Measurements from ENCODE around the gene COMMD3.
A peak's percentile ranks its signal among the peaks of the same experiment; 100 is the strongest.
"Not testable (repeated sequence)": the region's sequence is repeated elsewhere in the genome, so short reads cannot be mapped to it uniquely, and the experiment has no call there.

The COMMD3 gene

DNA sequence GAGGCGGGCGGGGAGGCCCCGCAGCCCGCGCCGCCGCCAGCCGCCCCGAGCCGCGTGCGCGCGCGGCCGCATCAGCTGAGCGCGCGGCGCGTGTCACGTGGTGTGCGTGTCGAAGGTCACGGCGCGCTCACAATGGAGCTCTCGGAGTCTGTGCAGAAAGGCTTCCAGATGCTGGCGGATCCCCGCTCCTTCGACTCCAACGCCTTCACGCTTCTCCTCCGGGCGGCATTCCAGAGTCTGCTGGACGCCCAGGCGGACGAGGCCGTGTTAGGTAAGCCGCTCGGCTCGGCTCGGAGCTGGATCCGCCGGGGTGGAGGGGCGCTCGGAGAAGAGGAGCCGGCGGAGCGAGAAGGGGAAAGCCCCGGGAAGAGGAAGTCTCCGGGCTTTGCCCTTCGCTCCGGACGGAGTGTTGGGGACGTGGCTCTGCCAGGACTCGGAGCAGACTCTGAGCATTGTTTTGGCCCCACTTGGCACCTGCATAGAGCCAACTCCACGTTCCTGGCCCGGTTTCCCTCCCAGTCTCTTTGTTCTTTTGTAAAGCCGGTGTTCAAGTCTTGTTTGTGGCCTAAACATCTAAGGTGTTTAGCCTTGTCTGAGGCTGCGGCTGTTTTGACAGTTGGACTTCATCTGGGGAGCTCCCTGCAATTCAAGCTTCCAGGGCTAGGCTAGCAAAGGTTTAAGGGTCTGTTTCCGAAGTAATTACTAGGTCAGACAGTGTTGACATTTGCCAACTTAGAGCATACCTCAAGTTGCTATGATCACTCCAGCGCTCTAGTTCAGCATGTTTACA lies at the start of gene COMMD3:
COMMD3 (plus strand) TSS at position 103 of the 790 bp plus-strand sequence; CDS start at position 133, 30 bp downstream.
- DNase-seq, result peak; percentile 42

DNA sequence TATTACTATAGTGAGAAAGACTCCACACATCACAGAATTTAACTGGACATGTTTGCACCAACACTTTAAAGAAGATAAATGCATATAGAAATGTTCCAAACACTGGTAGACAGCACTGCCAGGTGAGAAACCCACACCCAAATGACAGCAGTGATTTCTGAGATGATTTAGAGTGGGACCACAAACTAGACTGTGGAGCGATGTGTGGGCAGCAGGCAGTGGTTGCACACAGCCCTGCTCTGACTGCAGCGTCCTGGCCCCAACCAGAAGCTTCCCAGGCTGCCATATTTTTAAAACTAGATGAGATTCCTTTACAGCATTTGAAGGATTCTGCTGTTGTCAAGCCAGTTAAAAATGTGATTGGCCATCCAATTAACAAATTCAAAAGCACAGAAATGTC lies 47.7 kb upstream of the COMMD3 start:
- no peak for DNase-seq

DNA sequence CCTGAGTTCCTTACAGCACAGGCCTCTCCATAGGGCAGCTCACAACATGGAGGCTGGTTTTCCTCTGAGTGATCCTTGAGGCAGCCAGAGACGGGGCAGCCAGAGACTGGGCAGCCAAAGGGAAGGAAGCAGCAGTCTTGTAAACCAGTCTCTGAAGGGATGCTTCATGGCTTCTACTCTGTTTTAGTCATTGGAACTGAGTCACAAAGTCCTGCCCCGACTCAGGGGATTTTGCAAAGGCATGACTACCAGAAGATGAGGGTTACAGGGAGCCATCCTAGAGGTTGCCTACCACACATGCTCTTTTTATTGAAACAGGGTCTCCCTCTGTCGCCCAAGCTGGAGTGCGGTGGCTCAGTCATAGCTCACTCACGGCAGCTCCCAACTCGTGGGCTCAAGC lies 44.4 kb upstream of the COMMD3 start:
- DNase-seq, result no peak

GRCh38 chr10:22278441-22278782 lies 37.8 kb upstream of the COMMD3 start:
- DNase-seq, result no peak

GRCh38 chr10:22280078-22280477 lies 36.1 kb upstream of the COMMD3 start:
- no peak for DNase-seq

GRCh38 chr10:22285130-22285529 lies 31.1 kb upstream of the COMMD3 start:
- DNase-seq, result peak; percentile 16

GRCh38 chr10:22293747-22294404 lies 22.3 kb upstream of the COMMD3 start:
- DNase-seq, result no peak

GRCh38 chr10:22294694-22295093 lies 21.5 kb upstream of the COMMD3 start:
- DNase-seq, result no peak

- DNase-seq, result no peak
These were observed 15.0 kb upstream of the COMMD3 start for GRCh38 chr10:22301193-22301592.

GRCh38 chr10:22303461-22303860 lies 12.7 kb upstream of the COMMD3 start:
- no peak for DNase-seq

DNA sequence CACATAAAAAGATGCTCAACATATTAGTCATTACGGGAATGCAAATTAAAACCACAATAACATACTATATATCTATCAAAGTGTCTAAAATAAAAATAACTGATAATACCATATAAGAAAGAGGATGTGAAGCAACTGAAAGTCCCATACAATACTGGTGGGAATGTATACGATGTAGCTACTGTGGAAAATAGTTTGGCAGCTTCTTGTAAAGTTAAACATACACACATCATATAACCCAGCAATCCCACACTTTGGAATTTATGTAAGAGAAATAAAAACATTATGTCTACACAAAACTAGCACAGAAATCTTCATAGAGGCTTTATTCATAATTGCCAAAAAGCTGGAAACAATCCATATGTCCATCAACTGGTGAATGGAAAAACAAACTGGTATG lies 10.5 kb upstream of the COMMD3 start:
- DNase-seq, result no peak

- DNase-seq, result no peak
These were observed 7.8 kb upstream of the COMMD3 start for GRCh38 chr10:22308390-22308789.

DNA sequence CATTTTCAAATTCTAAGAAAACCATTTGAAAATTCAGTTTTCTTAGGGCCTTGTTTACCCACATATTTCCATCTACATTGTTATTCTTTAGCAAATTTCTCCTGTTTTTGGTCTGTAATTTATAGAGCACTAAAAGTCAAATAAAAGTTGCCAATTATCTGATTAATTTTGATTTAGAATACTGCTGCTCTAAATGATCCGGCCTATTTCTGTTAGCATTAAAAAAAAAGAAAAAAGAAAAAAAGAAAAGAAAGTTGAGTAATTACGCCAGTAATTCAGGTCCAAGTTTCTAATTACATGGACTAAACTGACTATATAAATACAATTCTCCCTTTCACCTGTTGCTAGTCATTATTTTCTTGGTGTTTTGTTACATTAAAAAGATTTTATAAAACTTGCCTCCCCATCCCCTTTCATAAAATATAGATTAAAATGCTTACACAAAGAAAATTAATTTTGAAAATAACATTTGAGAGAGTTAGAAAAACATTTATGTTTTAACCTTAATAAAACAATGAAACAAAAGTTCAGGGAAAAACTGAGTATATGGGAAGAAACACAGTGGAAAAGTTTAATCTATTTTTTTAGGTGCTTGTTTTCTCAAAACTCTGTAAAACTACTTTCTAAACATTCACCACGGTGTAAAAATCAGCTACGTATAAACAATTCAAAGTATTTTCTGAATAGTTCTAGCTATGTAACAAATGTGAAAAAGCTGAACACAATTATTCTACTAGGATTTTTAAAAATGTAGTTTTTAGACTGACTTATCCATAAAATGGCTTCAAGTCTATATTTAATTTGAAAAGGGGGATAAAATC lies 6.8 kb upstream of the COMMD3 start:
- no peak for DNase-seq

DNA sequence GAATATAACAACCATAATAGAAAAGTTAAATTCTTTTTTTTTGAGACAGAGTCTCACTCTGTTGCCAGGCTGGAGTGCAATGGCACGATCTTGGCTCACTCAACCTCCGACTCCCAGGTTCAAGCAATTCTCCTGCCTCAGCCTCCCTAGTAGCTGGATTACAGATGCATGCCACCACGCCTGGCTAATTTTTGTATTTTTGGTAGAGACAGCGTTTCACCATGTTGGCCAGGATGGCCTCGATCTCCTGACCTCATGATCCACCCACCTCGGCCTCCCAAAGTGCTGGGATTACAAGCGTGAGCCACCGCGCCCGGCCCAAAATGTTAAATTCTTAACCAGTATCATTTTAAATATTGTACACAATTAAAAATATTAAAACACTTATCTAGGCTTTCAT lies 6.2 kb upstream of the COMMD3 start:
- not testable (repeated sequence) for DNase-seq

DNA sequence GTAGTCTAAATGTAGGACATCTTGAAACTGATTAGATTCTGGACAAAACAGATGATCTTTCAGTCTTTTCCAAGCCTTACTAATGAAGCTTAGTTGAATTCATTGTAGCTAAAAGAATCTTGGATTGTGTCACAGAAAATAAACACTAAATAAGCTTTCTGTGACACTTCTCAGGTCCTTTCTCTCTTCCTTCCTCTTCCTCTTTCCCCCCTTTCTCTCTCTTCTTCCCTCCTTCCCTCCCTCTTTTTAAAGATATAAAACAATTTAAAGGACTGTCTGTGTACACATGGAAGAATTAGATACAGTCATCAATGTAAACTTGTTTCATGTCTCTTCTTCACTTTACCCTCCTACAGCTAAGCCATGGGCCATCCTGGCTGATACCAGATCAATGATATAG lies 5.3 kb upstream of the COMMD3 start:
- DNase-seq, result no peak

DNA sequence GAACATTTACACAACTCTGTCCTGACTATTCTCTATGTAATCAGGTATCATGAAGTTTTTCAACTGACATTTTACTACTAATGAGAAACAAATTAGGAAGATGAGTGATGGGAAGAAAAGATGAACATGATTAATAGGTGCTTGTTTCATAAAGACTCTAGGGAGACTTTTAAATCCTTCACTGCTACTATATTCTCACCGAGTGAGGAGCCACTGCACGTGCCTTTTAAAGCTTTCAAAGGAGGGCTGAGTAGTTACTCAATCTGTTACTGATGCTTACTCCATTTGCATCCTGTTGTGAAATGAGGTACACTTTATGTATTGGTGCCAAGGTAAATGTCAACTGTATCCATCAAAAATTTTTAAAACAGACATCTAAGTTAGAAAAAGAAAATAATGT lies 1.3 kb upstream of the COMMD3 start:
- DNase-seq, result no peak

GRCh38 chr10:22315455-22316285 lies 518 bp upstream of the COMMD3 start:
- no peak for DNase-seq

DNA sequence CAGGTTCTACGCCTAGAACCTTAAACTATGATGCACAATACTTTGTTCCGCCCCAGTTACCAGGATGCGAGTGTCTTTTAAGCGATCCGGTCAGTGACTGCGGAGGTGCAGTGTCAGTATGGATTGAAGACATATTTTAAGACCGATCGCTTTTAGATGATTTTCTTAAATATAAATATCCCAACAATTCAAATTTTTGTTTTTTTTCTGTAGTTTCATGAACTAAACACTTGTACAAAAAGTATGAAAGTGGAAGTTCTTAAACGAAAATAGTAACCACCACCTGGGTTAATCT lies 835 bp downstream of the COMMD3 start:
- no peak for DNase-seq

DNA sequence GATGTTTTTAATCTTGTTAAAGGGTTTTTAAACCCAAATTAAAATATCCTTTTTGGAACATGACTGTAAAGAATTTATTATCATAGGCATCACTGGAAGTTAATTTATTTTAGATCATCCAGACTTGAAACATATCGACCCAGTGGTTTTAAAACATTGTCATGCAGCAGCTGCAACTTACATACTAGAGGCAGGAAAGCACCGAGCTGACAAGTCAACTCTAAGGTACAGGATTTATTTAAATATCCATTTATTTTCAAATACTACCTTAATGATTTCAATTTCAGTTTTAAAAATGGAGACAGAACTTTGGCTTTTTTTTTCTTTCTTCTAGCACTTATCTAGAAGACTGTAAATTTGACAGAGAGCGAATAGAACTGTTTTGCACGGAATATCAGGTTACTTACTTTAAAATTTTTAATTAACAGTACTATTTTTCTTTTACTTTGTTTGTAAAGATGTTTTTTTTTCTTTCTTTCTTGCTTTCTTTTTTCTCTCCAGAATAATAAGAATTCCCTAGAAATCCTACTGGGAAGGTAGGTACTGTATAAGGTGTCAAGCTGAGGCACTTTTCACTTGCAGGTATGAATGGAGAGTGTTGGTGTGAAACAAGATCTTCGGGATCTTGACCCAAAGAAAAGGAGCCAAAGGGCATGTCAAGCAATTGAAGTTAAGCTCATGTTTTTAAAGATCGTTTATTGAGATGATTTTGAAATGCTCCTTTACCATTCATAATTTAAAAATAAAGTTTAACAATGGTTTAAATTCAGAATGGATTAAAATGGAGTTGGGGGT lies 1.8 kb downstream of the COMMD3 start:
- no peak for DNase-seq

GRCh38 chr10:22318772-22319171 lies 2.6 kb downstream of the COMMD3 start:
- no peak for DNase-seq

DNA sequence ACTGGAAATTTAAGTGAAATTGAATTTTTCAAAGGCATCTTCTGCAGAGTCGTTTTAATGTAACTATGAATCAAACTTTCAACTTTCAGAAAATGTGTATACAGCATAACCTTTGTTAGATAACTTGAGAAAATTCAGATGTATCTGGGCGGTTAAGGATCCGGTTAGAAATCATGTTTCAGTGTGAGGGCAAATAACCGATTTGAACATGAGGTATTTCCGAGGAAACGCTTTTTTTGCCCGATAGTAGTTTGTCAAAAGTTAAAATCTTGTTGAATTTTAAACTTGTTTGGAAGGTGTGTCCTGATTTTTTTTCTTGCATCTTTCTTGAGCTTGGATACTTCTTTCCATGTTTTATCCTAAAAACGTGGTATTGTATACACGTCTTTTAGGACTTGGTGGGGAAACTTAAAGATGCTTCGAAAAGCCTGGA lies 3.4 kb downstream of the COMMD3 start:
- DNase-seq, result no peak

DNA sequence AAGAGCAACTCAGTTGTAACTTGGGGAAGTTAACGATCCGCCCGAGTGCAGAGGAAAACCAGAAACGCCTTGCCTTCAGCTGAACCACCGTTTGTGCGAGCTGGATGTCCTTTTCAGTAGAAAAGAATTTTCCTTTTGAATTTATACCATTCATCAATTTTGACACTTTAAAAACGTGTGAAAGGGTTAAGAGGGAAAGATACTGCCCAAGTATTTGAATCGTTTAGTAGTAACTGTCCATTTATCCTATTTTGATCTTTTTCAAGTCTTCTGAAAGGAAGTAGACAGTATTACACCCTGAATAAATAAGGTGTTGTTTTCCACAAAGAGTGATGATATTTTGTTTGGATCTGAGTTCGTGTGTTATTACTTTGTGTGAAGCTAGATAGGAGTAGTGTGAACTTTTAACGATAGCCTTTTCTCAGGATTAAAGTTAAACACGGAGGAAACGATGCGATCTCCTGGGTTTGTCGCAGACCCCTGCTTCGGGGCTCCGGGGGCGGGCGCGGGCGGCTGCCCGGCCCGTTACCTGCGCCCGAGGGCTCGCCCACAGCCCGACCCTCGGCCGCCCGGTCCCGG lies 3.9 kb downstream of the COMMD3 start:
- DNase-seq, result no peak

All from DMS 273 treated with DMSO at 0.1 percent for 48 hours (cell line).